Spinal cord (tissue), 10 donors: ENCODE measurements around the gene BRD3OS. TPM values are rescaled to one million over a fixed set of nuclear protein-coding genes. Genes with fewer than 3 reads are reported as not detected.
A peak's percentile ranks its signal among the peaks of the same experiment; 100 is the strongest.

Experiments used
- DNase-seq, 6 donors: peaks; one replicate each; pipeline versions ENCODE4 v3.0.0 to v3.0.0-alpha.2; 2013 to 2015; ENCODE audit warnings: low spot score in 6 of 6, low read depth in 4 of 6
- H3K27ac ChIP-seq: one replicate; pipeline ENCODE4 v1.5.1; 2013; ENCODE audit warnings: low read depth, low read length, control low read depth
- H3K27me3 ChIP-seq: one replicate; pipeline ENCODE4 v1.6.1; 2013; ENCODE audit warnings: low read length; ENCODE audit not compliant: control insufficient read depth, insufficient read depth
- H3K36me3 ChIP-seq: one replicate; pipeline ENCODE4 v1.6.1; 2013; ENCODE audit warnings: low read length; ENCODE audit not compliant: control insufficient read depth, insufficient read depth
- H3K4me1 ChIP-seq: one replicate; pipeline ENCODE4 v1.6.1; 2013; ENCODE audit warnings: low read length; ENCODE audit not compliant: control insufficient read depth, insufficient read depth
- H3K4me3 ChIP-seq: one replicate; pipeline ENCODE4 v1.5.1; 2013; ENCODE audit warnings: low read depth, low read length, control low read depth
- H3K9me3 ChIP-seq: one replicate; pipeline ENCODE4 v1.6.1; 2013; ENCODE audit warnings: low read length; ENCODE audit not compliant: control insufficient read depth, insufficient read depth
- WGBS: methylation state at CpG from one replicate; pipeline ENCODE4 v1.1.5; 2013; ENCODE audit warnings: missing lambda C conversion rate; ENCODE audit not compliant: insufficient coverage; 5-methylcytosine and 5-hydroxymethylcytosine counted together
- polyA plus RNA-seq, 2 donors: library from polyadenylated mRNA; unstranded; fragments of 120-200 nt; gene quantifications; one replicate each; pipeline ENCODE4 v1.2.1, GENCODE V29; 2013; ENCODE audit not compliant: insufficient read length in 2 of 2
- total RNA-seq, 2 donors: library from RNA; depleted of rRNA in 1 of 2; stranded (reverse); fragments of 120-200 nt in 1 of 2; fragments of >200 nt in 1 of 2; gene quantifications; one replicate each; pipeline versions ENCODE4 v1.2.3 to v1.2.4, GENCODE V29; 2013 to 2014
- donor health status: healthy.

BRD3OS gene
- total and polyA plus RNA-seq, 4 donors, result 22.4 to 56.3 (median 39.6) TPM

GRCh38 chr9:134024214-134024792 is 978 bp upstream of the BRD3OS start:
- no peaks in the 10 kb centered on the region for H3K9me3 ChIP-seq
- H3K4me1 ChIP-seq, result peaks cover 17% of the 10 kb centered on the region
- peaks cover 36% of the 10 kb centered on the region for H3K36me3 ChIP-seq
- WGBS, result 100% methylated on average over 1 of the region's 4 CpGs
- peak overlapping the region; percentile 64 for H3K27ac ChIP-seq
- peak overlapping the region; percentile 26 for H3K4me3 ChIP-seq
- DNase-seq, result peak in 1 of 6 donors; percentile 21
- no peaks in the 10 kb centered on the region for H3K27me3 ChIP-seq

DNA sequence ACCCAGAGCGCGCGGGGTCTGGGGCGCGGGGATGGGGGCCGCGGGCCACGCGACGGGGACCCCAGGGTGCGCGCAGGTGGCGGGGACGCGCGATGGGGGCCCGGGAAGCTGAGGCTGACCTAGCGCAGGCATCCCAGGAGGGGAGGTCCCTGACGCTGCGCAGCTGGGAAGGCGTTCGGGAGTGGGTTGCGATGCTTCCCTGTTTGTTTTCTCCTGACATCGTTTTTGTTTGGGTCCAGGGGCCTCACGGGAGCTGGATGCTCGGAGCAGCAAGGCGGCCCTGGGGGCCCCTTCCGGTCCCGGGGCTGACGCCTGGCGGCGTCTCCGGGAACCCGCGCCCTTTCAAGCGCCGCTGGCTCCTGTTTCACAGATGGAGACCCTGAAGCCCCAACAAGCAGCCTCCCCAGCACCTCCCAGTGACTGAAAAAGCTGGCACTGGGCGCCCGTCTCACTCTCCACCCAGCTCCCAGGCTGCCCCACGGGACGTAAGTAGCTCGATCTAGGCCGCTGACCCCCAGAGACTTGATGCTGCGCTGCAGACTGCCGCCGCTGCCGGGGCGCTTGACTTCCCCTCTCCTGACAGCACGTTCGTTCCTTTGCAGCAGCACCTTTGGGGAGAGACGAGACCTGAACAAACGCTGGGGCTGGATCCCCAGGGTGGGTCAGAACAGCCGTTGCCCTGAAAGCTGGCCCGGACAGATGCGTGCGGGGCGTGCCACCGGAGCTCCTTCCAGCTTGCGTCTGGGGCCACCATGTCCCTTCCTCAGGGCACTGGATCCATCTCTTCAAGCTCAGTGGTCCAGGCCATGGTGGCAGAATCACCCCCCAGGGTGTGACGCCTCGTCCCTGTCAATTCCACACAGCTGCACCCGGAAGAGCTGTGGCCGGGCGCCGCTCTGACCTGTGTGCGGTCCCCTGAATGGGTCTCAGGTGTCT is 593 bp downstream of the BRD3OS start:
- 7% methylated on average over 66 of the region's 66 CpGs for WGBS
- Histone ChIP-seq H3K27ac (peak overlapping the region; percentile 67), H3K36me3 (peaks cover 44% of the 10 kb centered on the region), H3K27me3 (no peaks in the 10 kb centered on the region), H3K9me3 (no peaks in the 10 kb centered on the region), H3K4me3 (peak overlapping the region; percentile 68), H3K4me1 (peaks cover 21% of the 10 kb centered on the region)
- DNase-seq, result peak in 5 of 6 donors; percentile 25 to 73 (median 36)

- Histone ChIP-seq H3K4me3 (no peak overlapping the region), H3K36me3 (peaks cover 48% of the 10 kb centered on the region), H3K4me1 (peaks cover 21% of the 10 kb centered on the region), H3K9me3 (no peaks in the 10 kb centered on the region), H3K27me3 (no peaks in the 10 kb centered on the region), H3K27ac (no peak overlapping the region)
- 69% methylated on average over 16 of the region's 18 CpGs for WGBS
- DNase-seq, result no peak
Measured at GRCh38 chr9:134026581-134026980, 1.3 kb downstream of the BRD3OS start.

- DNase-seq, result no peak
- Histone ChIP-seq H3K9me3 (no peaks in the 10 kb centered on the region), H3K27me3 (no peaks in the 10 kb centered on the region), H3K4me3 (no peak overlapping the region), H3K27ac (no peak overlapping the region), H3K4me1 (peaks cover 21% of the 10 kb centered on the region), H3K36me3 (peaks cover 52% of the 10 kb centered on the region)
- WGBS, result 100% methylated on average over 7 of the region's 8 CpGs
Measured at GRCh38 chr9:134026981-134027380, 1.7 kb downstream of the BRD3OS start.

DNA sequence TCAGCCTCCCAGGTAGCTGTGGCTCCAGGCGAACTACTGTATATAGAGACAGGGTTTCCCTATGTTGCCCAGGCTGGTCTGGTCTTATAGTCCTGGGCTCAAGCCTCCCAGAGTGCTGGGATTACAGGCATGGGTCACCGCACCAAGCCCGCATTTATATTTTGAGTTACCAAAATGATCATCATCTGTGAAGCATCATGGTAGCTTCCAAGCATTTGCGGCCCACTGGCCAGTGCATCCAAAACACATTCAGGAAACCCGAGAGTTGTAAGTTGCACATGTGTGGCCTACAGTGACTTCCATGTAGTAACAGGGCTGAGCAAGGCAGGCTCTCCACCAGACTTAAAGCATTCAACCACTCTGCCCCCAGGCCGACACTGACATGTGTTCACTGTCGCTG is 2.3 kb downstream of the BRD3OS start:
- H3K27ac ChIP-seq, result no peak overlapping the region
- H3K4me1 ChIP-seq, result peaks cover 21% of the 10 kb centered on the region
- no peaks in the 10 kb centered on the region for H3K9me3 ChIP-seq
- peaks cover 57% of the 10 kb centered on the region for H3K36me3 ChIP-seq
- H3K27me3 ChIP-seq, result no peaks in the 10 kb centered on the region
- H3K4me3 ChIP-seq, result no peak overlapping the region
- DNase-seq, result no peak
- WGBS, result 84% methylated on average over 7 of the region's 7 CpGs

DNA sequence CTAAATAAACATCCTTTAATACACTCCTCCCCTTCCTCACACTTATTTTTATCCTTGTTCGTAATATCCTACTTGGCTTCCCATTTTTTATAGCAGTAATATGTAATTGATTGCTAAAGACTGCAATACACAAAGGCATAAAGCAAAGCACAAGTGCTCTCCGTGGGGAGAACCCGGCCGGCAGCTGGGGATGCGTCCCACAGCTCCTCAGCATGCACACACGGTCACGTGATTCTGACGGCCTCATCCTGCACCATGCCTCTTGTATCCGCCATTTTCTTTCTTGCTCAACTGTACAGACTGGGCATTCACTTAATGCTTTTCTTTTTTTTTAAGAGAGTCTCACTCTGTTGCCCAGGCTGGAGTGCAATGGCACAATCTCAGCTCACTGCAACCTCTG is 2.8 kb downstream of the BRD3OS start:
- WGBS, result 55% methylated on average over 7 of the region's 9 CpGs
- Histone ChIP-seq H3K9me3 (no peaks in the 10 kb centered on the region), H3K27me3 (no peaks in the 10 kb centered on the region), H3K4me3 (no peak overlapping the region), H3K36me3 (peaks cover 62% of the 10 kb centered on the region), H3K27ac (no peak overlapping the region), H3K4me1 (peaks cover 21% of the 10 kb centered on the region)
- no peak for DNase-seq

DNA sequence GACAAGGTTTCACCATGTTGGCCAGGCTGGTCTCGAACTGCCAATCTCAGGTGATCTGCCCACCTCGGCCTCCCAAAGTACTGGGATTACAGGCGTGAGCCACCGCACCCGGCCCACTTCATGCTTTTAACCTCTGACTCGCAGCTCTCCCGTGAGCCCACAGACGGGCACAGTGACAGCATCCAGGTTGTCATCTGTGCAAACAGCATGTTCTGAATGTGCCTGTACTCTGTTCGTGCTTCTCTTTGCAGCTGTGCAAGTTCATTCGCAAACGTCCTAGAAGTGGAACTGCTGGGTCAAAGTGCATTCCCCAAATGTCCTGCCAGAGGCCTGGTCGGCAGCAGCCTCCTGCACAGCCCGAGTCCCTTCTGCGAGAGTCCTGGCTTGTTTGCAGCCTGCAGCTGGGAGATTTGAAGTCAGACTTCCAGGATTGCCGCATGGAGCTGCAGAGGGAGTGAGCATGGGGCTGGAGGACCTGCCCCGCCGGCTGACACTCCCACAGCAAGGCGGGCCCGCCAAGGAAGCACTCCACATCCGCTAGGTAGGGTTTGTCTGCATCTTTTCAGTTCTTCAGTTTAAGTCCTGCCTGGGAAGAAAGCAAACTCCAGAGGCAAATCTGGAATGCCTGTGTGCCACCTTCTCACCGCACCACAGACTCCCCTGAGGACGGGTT is 3.4 kb downstream of the BRD3OS start:
- WGBS, result 87% methylated on average over 19 of the region's 22 CpGs
- Histone ChIP-seq H3K36me3 (peaks cover 69% of the 10 kb centered on the region), H3K9me3 (no peaks in the 10 kb centered on the region), H3K4me3 (no peak overlapping the region), H3K27ac (no peak overlapping the region), H3K27me3 (no peaks in the 10 kb centered on the region), H3K4me1 (peaks cover 21% of the 10 kb centered on the region)
- no peak for DNase-seq

DNA sequence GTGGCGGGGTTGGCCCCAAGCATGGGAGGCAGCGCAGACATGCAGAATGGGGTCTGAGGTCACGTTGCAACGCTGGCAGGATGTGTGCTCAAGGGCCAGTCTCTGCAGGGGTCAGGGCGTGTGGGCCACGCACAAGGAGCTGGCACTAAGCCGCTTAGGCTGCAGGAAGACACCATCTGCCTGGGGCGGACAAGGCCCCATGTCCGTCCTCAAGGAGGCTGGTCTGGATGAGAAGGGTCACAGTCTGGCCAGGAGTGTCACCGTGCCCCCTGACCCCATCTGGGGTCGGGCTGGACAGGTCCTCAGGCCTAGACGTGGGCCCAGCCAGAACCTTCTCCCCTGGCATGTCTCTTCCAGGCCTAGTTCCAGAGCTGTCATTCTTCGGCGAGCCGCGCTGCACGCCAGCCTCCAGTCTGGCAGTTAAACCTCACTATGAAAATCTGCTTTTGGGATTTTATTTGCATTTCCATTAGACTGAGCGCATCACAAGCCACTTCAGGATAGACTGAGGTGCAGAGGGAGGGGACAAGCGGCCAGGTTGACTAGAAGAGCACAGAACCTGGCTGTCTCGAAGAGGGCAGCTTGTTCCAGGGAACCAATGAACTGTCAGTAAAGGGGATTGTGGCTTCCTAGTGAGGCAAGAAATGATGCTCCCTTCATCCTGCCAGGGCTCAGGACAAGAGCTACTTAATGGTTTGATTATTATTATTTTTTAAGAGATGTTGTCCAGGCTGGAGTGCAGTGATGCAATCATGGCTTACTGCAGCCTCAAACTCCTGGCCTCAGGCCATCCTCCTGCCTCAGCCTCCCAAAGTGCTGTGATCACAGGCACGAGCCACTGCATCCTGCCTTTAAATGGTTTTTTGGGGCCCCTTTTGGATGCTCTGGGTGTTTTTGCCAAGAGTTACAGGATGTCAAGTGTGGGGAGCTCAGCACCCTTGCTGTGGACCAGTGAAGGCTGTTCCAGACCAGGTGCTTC is 4.3 kb downstream of the BRD3OS start:
- WGBS, result 82% methylated on average over 21 of the region's 21 CpGs
- Histone ChIP-seq H3K27ac (no peak overlapping the region), H3K36me3 (peaks cover 77% of the 10 kb centered on the region)

More for the DNA sequence above, 4.3 kb downstream of the BRD3OS start:
- no peak for DNase-seq
- Histone ChIP-seq H3K4me1 (peaks cover 21% of the 10 kb centered on the region), H3K4me3 (no peak overlapping the region), H3K27me3 (no peaks in the 10 kb centered on the region), H3K9me3 (no peaks in the 10 kb centered on the region)
